Neuron (in vitro differentiated cells): Measurements from ENCODE around the gene MEOX2.
A peak's percentile ranks its signal among the peaks of the same experiment; 100 is the strongest.

Experiments
- H2AFZ ChIP-seq: one replicate; pipeline ENCODE4 v1.6.1; 2013; ENCODE audit warnings: low read depth, mild to moderate bottlenecking, inconsistent platforms, low read length, moderate library complexity
- H3K27me3 ChIP-seq: one replicate; pipeline ENCODE4 v1.6.1; 2013; ENCODE audit warnings: low read length; ENCODE audit not compliant: insufficient read depth
- H3K36me3 ChIP-seq: one replicate; pipeline ENCODE4 v1.6.1; 2013; ENCODE audit warnings: low read length; ENCODE audit not compliant: insufficient read depth
- H3K4me1 ChIP-seq: one replicate; pipeline ENCODE4 v1.6.1; 2013; ENCODE audit warnings: low read length; ENCODE audit not compliant: insufficient read depth
- H3K4me3 ChIP-seq: 2 replicates; pipeline ENCODE4 v1.5.1; 2013; ENCODE audit warnings: mild to moderate bottlenecking, low read length, moderate library complexity
- H3K9me3 ChIP-seq: one replicate; pipeline ENCODE4 v1.6.1; 2013; ENCODE audit warnings: low read length

The MEOX2 gene

DNA sequence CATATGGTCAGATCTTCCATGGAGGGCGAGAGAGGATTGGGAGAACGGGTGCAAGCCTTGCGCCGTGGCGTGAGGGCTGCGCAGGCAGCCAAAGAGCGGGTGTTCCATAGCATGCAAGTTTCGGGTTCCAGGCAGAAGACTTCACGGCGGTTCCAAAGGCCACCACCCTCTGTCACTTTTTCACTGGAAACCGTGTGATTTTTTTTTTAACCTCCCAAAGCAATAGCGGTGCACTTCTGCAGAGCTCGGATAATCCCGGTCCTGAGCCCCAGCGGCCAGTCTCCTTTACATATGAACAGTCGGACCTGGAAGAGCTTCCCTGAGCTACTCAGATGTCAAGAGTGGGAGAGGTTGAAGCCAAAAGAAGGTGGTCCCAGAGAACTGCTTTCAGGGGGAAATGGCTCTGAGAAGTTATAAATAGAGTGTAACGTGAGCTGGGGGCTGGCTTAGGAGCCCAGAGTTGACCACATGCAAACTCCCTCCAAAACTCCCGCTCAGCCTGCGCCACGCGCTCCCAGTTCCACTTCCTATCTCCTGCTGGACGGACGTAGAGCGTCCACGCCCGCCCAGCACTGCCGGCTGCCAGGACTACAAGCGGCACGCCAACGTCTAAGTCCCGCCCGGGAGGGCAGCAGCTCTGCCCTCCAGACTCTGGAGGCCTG, at the start of gene MEOX2:
Gene MEOX2 (minus strand): TSS at position 389 of the 662 bp plus-strand sequence. CDS start 281 bp downstream, at position 108.
- peak within 1 kb of the TSS; percentile 10 for H3K4me3 ChIP-seq
- no peaks in the 10 kb centered on the region for H3K36me3 ChIP-seq
- no peaks in the 10 kb centered on the region for H3K9me3 ChIP-seq
- peaks cover 50% of the 10 kb centered on the region for H3K27me3 ChIP-seq
- peaks cover 32% of the 10 kb centered on the region for H3K4me1 ChIP-seq
- peak within 1 kb of the TSS; percentile 12 for H2AFZ ChIP-seq

DNA sequence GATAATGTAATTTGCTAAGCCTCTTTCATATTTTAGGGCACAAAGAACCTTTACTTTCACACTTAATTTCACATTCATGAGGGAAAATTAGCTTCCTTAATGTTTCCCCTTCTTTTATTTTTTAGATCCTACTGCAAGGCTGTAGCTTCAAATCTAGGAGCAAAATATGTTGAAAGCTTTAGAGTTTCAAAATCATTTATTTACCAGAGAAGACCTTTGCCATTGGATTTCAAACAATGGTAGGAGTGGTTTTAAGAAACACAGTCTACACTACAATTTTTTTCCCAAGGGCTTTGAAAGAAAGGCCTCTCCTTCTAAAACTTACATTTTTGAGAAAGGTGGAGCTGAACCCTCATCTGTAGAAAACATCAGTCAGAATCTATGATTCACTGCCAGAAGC, 43.3 kb upstream of the MEOX2 start:
- H3K4me3 ChIP-seq: no peak overlapping the region
- H3K36me3 ChIP-seq: no peaks in the 10 kb centered on the region
- no peaks in the 10 kb centered on the region for H3K4me1 ChIP-seq
- H3K27me3 ChIP-seq: no peaks in the 10 kb centered on the region
- H3K9me3 ChIP-seq: no peaks in the 10 kb centered on the region
- no peak overlapping the region for H2AFZ ChIP-seq

DNA sequence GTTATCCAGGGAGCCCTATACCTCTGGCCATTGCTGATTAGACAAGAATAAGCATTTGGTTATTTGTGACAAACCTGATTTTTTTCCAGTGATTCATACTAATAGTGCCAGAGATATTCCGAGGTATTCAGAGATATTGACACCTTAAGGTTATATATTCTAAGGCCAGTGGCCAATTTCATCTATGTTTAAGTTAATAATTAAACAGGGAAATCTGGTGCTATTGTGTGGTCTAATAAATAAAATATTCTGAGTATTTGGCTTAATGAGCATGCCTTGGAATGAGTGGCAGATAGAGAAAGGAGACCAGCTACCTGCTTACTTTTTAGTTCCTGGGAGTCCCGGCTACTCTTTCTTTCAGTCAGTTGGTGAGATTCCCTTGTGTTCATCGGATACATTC, 38.6 kb upstream of the MEOX2 start:
- Histone ChIP-seq H3K4me3 (no peak overlapping the region), H3K4me1 (no peaks in the 10 kb centered on the region), H2AFZ (no peak overlapping the region), H3K9me3 (no peaks in the 10 kb centered on the region), H3K36me3 (no peaks in the 10 kb centered on the region), H3K27me3 (no peaks in the 10 kb centered on the region)

- no peaks in the 10 kb centered on the region for H3K27me3 ChIP-seq
- no peak overlapping the region for H3K4me3 ChIP-seq
- H3K9me3 ChIP-seq: no peaks in the 10 kb centered on the region
- H3K4me1 ChIP-seq: no peaks in the 10 kb centered on the region
- H2AFZ ChIP-seq: no peak overlapping the region
- no peaks in the 10 kb centered on the region for H3K36me3 ChIP-seq
Measured at GRCh38 chr7:15723841-15724240, 37.4 kb upstream of the MEOX2 start.

DNA sequence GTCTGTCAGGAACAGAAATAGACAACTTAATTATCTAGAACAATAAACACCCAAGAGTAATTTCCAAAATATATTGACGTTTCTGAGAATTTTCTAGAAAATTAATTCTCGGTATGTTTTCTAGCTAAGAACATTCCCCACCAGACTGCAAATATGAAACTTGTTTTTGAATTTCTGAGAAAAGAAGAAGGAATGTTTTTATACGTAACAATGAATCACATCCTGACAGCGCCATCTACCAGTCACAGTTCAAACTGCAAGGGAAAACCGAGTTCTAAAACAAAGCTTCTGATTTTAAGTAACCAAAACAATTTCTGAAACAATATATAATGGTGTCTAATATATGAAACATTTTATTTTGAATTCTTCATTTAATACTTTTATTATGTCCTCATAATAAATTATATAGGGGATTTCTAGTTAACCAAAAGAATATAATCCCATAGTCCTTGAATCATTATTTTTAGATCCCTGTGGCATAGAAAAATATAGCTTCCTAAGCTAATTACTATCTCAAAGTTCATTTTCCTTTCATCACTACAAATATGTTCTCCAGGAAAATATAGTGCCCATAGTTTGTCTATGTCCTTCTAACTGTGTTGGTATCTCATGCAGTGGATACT, 34.5 kb upstream of the MEOX2 start:
- no peaks in the 10 kb centered on the region for H3K36me3 ChIP-seq

DNA sequence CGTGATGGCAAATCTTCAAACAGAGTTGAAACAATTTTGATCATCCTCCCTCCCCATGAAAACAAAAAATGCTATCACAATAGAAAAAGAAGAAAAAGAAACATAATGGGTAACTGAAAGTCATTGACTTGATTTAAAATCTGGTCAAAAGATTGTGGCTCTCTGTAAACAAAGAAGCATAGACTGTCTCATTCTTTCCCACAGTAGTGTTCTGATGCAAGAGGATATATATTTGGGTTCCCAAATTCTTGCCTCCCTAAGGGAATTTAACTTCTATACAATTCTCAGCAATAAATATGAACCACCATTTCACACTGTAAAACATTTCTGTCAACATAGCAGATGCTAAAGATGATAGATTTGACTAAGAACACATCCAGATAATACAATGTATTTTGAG, 32.8 kb upstream of the MEOX2 start:
- Histone ChIP-seq H2AFZ (no peak overlapping the region), H3K36me3 (no peaks in the 10 kb centered on the region), H3K9me3 (no peaks in the 10 kb centered on the region), H3K4me1 (no peaks in the 10 kb centered on the region), H3K27me3 (no peaks in the 10 kb centered on the region), H3K4me3 (no peak overlapping the region)

More for the DNA sequence above, 34.5 kb upstream of the MEOX2 start:
- no peaks in the 10 kb centered on the region for H3K27me3 ChIP-seq
- no peaks in the 10 kb centered on the region for H3K9me3 ChIP-seq
- no peaks in the 10 kb centered on the region for H3K4me1 ChIP-seq
- H3K4me3 ChIP-seq: no peak overlapping the region
- H2AFZ ChIP-seq: no peak overlapping the region

- Histone ChIP-seq H3K27me3 (no peaks in the 10 kb centered on the region), H3K4me1 (no peaks in the 10 kb centered on the region), H3K9me3 (no peaks in the 10 kb centered on the region), H3K4me3 (no peak overlapping the region), H3K36me3 (no peaks in the 10 kb centered on the region), H2AFZ (no peak overlapping the region)
Measured at GRCh38 chr7:15715435-15715834, 29.0 kb upstream of the MEOX2 start.

- Histone ChIP-seq H3K36me3 (no peaks in the 10 kb centered on the region), H3K4me3 (no peak overlapping the region), H3K27me3 (no peaks in the 10 kb centered on the region), H3K4me1 (no peaks in the 10 kb centered on the region), H3K9me3 (no peaks in the 10 kb centered on the region), H2AFZ (no peak overlapping the region)
Measured at GRCh38 chr7:15709978-15710377, 23.5 kb upstream of the MEOX2 start.

DNA sequence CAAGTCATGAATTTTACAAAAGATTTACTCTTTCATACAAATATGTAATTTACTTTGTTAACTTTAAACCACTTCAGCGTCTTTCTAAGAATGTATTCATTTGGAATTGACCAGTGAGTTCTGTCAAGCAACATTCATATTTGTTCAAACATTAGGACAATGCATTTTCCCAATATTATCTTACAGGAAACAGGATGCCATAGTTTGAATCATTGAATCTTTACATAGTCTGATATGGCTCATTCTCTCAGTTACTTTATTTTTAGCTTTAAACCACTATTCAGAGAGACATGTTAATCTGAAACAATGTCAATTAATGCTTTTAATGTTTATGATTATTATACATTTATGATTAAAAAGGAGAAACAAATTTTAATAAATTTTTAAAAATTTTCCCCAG, 21.1 kb upstream of the MEOX2 start:
- H2AFZ ChIP-seq: no peak overlapping the region
- H3K27me3 ChIP-seq: no peaks in the 10 kb centered on the region
- H3K4me1 ChIP-seq: no peaks in the 10 kb centered on the region
- H3K9me3 ChIP-seq: no peaks in the 10 kb centered on the region
- no peak overlapping the region for H3K4me3 ChIP-seq
- H3K36me3 ChIP-seq: no peaks in the 10 kb centered on the region

GRCh38 chr7:15703732-15704131, 17.2 kb upstream of the MEOX2 start:
- no peak overlapping the region for H3K4me3 ChIP-seq
- no peaks in the 10 kb centered on the region for H3K27me3 ChIP-seq
- no peaks in the 10 kb centered on the region for H3K36me3 ChIP-seq
- no peaks in the 10 kb centered on the region for H3K4me1 ChIP-seq
- no peak overlapping the region for H2AFZ ChIP-seq
- no peaks in the 10 kb centered on the region for H3K9me3 ChIP-seq

DNA sequence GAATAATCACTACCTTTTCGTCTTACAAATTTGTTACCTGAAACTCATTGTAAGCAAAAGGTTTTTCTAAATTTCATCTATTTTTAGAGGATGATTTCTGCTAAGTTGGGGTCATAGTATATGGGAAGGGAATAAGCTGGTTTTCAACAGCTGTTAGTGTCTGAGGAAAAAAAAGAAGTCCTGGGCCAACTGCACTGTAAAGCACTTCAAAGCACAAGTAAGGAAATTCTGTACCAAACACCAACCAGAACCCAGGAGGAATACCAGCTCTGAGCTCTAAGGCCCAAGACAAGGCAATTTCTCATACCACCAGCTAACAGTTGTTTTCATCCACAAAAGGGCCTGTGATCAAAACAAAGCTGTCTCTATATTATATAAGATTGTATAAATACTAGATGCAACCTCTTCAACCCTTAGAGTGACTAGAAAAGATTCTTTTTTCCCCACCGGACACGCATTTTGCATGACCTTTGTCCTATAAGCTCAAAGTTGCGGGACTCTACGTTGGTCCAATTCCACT, 6.1 kb upstream of the MEOX2 start:
- Histone ChIP-seq H3K27me3 (peaks cover 16% of the 10 kb centered on the region), H3K4me3 (no peak overlapping the region), H2AFZ (no peak overlapping the region), H3K9me3 (no peaks in the 10 kb centered on the region), H3K4me1 (peaks cover 9% of the 10 kb centered on the region), H3K36me3 (no peaks in the 10 kb centered on the region)

DNA sequence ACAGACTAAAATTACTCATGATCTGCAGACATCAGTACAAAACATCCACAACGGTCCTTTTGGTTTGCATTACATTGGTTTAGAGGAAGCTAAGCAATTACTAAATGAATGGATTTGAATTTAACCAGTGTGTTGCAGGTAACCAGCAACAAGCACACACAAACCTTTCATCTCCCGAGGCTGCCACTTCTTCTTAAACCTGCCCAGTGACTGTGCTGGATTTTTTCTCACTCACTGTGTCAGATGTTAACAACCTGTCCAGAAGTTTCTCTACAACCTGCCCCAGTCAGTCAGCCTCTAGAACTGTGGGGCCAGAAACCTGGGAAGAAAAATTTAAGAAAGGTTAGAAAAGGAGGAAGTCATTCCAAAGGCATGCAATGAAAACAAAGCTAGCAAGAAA, 2.4 kb upstream of the MEOX2 start:
- H3K27me3 ChIP-seq: peaks cover 50% of the 10 kb centered on the region
- no peaks in the 10 kb centered on the region for H3K36me3 ChIP-seq
- H2AFZ ChIP-seq: no peak overlapping the region
- no peak overlapping the region for H3K4me3 ChIP-seq
- H3K9me3 ChIP-seq: no peaks in the 10 kb centered on the region
- peaks cover 32% of the 10 kb centered on the region for H3K4me1 ChIP-seq

- Histone ChIP-seq H3K9me3 (no peaks in the 10 kb centered on the region), H3K27me3 (peaks cover 50% of the 10 kb centered on the region)
Measured at GRCh38 chr7:15688279-15688626, 1.8 kb upstream of the MEOX2 start.

More at GRCh38 chr7:15688279-15688626, 1.8 kb upstream of the MEOX2 start:
- Histone ChIP-seq H3K4me1 (peaks cover 32% of the 10 kb centered on the region), H2AFZ (no peak overlapping the region), H3K36me3 (no peaks in the 10 kb centered on the region), H3K4me3 (peak overlapping the region; percentile 9)
